ENCODE measurements around the gene PLA2G6.
"Not testable (repeated sequence)": the region's sequence is repeated elsewhere in the genome, so short reads cannot be mapped to it uniquely, and the experiment has no call there.

The PLA2G6 gene

GRCh38 chr22:38131399-38131798 is 50.2 kb downstream of the PLA2G6 start:
- no peak for DNase-seq

- DNase-seq: no peak
Observed at GRCh38 chr22:38129856-38130255, 51.8 kb downstream of the PLA2G6 start.

- no peak for DNase-seq
Observed at GRCh38 chr22:38129021-38129420, 52.6 kb downstream of the PLA2G6 start.

- DNase-seq: no peak
Observed at GRCh38 chr22:38127869-38128268, 53.8 kb downstream of the PLA2G6 start.

GRCh38 chr22:38126928-38127668 is 54.5 kb downstream of the PLA2G6 start:
- DNase-seq: no peak

- DNase-seq: no peak
Observed at GRCh38 chr22:38125751-38126201, 55.9 kb downstream of the PLA2G6 start.

- no peak for DNase-seq
Observed at GRCh38 chr22:38125038-38125610, 56.5 kb downstream of the PLA2G6 start.

GRCh38 chr22:38124236-38124974 is 57.2 kb downstream of the PLA2G6 start:
- no peak for DNase-seq

- DNase-seq: no peak
Observed at GRCh38 chr22:38122616-38123015, 59.0 kb downstream of the PLA2G6 start.

- DNase-seq: no peak
Observed at GRCh38 chr22:38120359-38121110, 61.1 kb downstream of the PLA2G6 start.

GRCh38 chr22:38118747-38119146 is 62.9 kb downstream of the PLA2G6 start:
- not testable (repeated sequence) for DNase-seq

- no peak for DNase-seq
Observed at GRCh38 chr22:38118182-38118581, 63.4 kb downstream of the PLA2G6 start.

- DNase-seq: not testable (repeated sequence)
Observed at GRCh38 chr22:38117556-38117955, 64.1 kb downstream of the PLA2G6 start.

GRCh38 chr22:38115423-38116205 is 66.0 kb downstream of the PLA2G6 start:
- no peak for DNase-seq

- DNase-seq: peak; percentile 80
Observed at GRCh38 chr22:38114484-38115398, 66.9 kb downstream of the PLA2G6 start.

- DNase-seq: no peak
Observed at GRCh38 chr22:38112381-38112780, 69.2 kb downstream of the PLA2G6 start.

- no peak for DNase-seq
Observed at GRCh38 chr22:38111925-38112355, 69.7 kb downstream of the PLA2G6 start.

GRCh38 chr22:38110863-38111852 is 70.5 kb downstream of the PLA2G6 start:
- DNase-seq: no peak

GRCh38 chr22:38110008-38110862 is 71.4 kb downstream of the PLA2G6 start, which contains the start of gene BAIAP2L2:
TSS of gene BAIAP2L2 (minus strand) at chr22:38110684. CDS start at chr22:38110525, 159 bp downstream.
- DNase-seq: no peak

All from activated naive CD4-positive, alpha-beta T cell treated with Interleukin-2 at 50 U/mL for 16 hours (primary cell).